Osteoblast (primary cell): ENCODE results near the gene CFP. TPM values are rescaled to one million over a fixed set of nuclear protein-coding genes. Genes with fewer than 3 reads are reported as not detected.

ENCODE experiments used
- DNase-seq: peaks from one replicate; pipeline ENCODE4 v3.0.0; 2011; ENCODE audit warnings: low spot score, mixed read lengths; ENCODE audit not compliant: insufficient read length; ENCODE audit errors: missing footprints
- H2AFZ ChIP-seq: 2 replicates; pipeline ENCODE4 v1.6.0; 2011; ENCODE audit warnings: mild to moderate bottlenecking, low read length
- H3K27ac ChIP-seq: 2 replicates; pipeline ENCODE4 v1.5.1; 2011; ENCODE audit warnings: mild to moderate bottlenecking, low read depth, low read length, moderate library complexity
- H3K27me3 ChIP-seq: 2 replicates; pipeline ENCODE4 v1.6.0; 2012; ENCODE audit warnings: mild to moderate bottlenecking, control low read depth, inconsistent platforms, low read length, moderate library complexity; ENCODE audit not compliant: insufficient read depth
- H3K36me3 ChIP-seq: 2 replicates; pipeline ENCODE4 v1.5.1; 2011; ENCODE audit warnings: mild to moderate bottlenecking, low read length, control low read depth, moderate library complexity; ENCODE audit not compliant: insufficient read depth
- H3K4me1 ChIP-seq: 2 replicates; pipeline ENCODE4 v1.5.1; 2011; ENCODE audit warnings: mild to moderate bottlenecking, low read length, control low read depth, moderate library complexity; ENCODE audit not compliant: insufficient read depth
- H3K4me2 ChIP-seq: 2 replicates; pipeline ENCODE4 v1.6.0; 2011; ENCODE audit warnings: mild to moderate bottlenecking, low read length; ENCODE audit not compliant: insufficient read depth
- H3K4me3 ChIP-seq: fragments of 200-600 bp; sonication (generic); 3 replicates; pipeline ENCODE4 v1.5.1; 2012; ENCODE audit warnings: mild to moderate bottlenecking, low read length, inconsistent platforms; ENCODE audit not compliant: insufficient read depth
- H3K79me2 ChIP-seq: 2 replicates; pipeline ENCODE4 v1.6.0; 2012; ENCODE audit warnings: mild to moderate bottlenecking, low read length, control low read depth, inconsistent platforms; ENCODE audit not compliant: insufficient read depth
- H3K9me3 ChIP-seq: 2 replicates; pipeline ENCODE4 v1.5.1; 2011; ENCODE audit warnings: low read depth, low read length, control low read depth
- H4K20me1 ChIP-seq: 2 replicates; pipeline ENCODE4 v1.6.0; 2012; ENCODE audit warnings: mild to moderate bottlenecking, low read length, control low read depth; ENCODE audit not compliant: insufficient read depth
- CTCF ChIP-seq: IDR thresholded peaks from 2 replicates; pipeline ENCODE4 v1.5.1; 2011; ENCODE audit warnings: mild to moderate bottlenecking, low read depth, low read length, moderate library complexity; ENCODE audit errors: extremely low read depth
- total RNA-seq: library from RNA; depleted of rRNA; stranded (reverse); fragments of >200 nt; gene quantifications from 2 replicates; pipeline ENCODE4 v1.2.3, GENCODE V29; 2012

CFP gene
- total RNA-seq, 1 donor = 0.36 TPM

DNA sequence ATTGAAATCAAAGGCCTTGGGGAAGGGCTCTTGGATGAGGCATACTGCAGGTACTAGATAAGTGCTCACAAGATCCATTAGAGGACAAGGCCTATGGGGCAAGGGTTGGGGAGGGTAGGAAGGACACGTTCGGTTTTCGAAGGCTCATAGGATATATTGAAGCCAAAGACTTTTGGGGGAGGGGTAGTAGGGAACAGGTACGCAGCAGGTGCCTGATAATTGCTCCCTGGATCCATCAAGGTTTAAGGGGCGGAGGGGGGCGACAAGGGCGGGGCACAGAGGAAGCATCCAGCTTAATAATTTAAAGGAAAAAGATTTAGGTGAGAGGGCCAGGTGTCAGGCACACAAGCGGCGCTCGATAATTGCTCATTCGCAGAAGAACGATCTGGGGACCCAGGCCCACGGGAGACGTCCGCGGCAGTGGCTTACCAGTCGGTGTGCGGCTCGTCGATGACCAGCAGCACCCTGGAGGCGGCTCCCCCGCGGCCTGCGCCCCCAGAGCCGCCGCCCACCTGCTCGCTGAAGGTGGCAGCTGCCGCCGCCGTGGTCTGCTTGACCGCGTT lies 10.7 kb downstream of the CFP start:
- no peaks in the 10 kb centered on the region for H3K79me2 ChIP-seq
- no peaks in the 10 kb centered on the region for H3K36me3 ChIP-seq
- no peaks in the 10 kb centered on the region for H4K20me1 ChIP-seq
- H3K4me3 ChIP-seq = no peak overlapping the region
- H3K27me3 ChIP-seq = peaks cover 8% of the 10 kb centered on the region
- H3K4me1 ChIP-seq = no peaks in the 10 kb centered on the region
- H3K27ac ChIP-seq = no peak overlapping the region
- H2AFZ ChIP-seq = no peak overlapping the region
- DNase-seq = no peak
- H3K4me2 ChIP-seq = peak overlapping the region; percentile 67
- no peaks in the 10 kb centered on the region for H3K9me3 ChIP-seq
- TF ChIP-seq CTCF = no peak

GRCh38 chrX:47614618-47615017 lies 15.1 kb downstream of the CFP start:
- Histone ChIP-seq H3K9me3 (no peaks in the 10 kb centered on the region), H3K27ac (no peak overlapping the region), H4K20me1 (no peaks in the 10 kb centered on the region), H2AFZ (no peak overlapping the region), H3K4me1 (no peaks in the 10 kb centered on the region), H3K36me3 (no peaks in the 10 kb centered on the region), H3K4me2 (no peak overlapping the region), H3K27me3 (peaks cover 8% of the 10 kb centered on the region), H3K4me3 (no peak overlapping the region), H3K79me2 (no peaks in the 10 kb centered on the region)
- no peak for DNase-seq
- TF ChIP-seq CTCF = no peak

- H3K79me2 ChIP-seq = no peaks in the 10 kb centered on the region
- H3K4me2 ChIP-seq = no peak overlapping the region
- H3K4me3 ChIP-seq = no peak overlapping the region
- TF ChIP-seq CTCF = no peak
- peaks cover 8% of the 10 kb centered on the region for H3K27me3 ChIP-seq
- DNase-seq = no peak
- no peaks in the 10 kb centered on the region for H3K36me3 ChIP-seq
- no peak overlapping the region for H3K27ac ChIP-seq
- H3K4me1 ChIP-seq = no peaks in the 10 kb centered on the region
- H3K9me3 ChIP-seq = no peaks in the 10 kb centered on the region
- H2AFZ ChIP-seq = no peak overlapping the region
- H4K20me1 ChIP-seq = no peaks in the 10 kb centered on the region
Observed at GRCh38 chrX:47613082-47613481, 16.6 kb downstream of the CFP start.

GRCh38 chrX:47612418-47612817 lies 17.3 kb downstream of the CFP start:
- TF ChIP-seq CTCF = no peak
- DNase-seq = no peak
- Histone ChIP-seq H3K79me2 (no peaks in the 10 kb centered on the region), H3K9me3 (no peaks in the 10 kb centered on the region), H3K4me1 (no peaks in the 10 kb centered on the region), H2AFZ (no peak overlapping the region), H4K20me1 (no peaks in the 10 kb centered on the region), H3K4me3 (no peak overlapping the region), H3K27ac (no peak overlapping the region), H3K27me3 (peaks cover 5% of the 10 kb centered on the region), H3K4me2 (no peak overlapping the region), H3K36me3 (no peaks in the 10 kb centered on the region)
